ENCODE results near the gene PPP1R12A.

DNA sequence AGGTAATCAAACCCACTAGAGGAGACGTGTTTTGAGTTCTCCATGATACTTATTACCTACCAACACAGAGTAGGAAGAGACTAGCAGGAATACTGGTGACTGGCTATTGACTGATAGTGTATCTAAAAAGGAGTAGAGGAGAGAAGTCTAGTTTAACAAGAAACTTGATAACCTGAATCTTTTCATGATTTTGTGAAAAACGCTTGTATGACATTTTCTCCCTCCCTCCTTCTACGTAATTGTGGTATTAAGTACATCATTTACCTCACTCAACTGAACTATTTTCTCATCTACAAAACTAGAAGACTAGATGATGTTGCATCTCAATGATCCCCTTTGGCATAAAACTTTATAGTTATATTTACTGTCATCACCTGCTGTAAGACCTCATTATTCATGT is 107.4 kb downstream of the PPP1R12A start:
- TF ChIP-seq, protein P1, sequence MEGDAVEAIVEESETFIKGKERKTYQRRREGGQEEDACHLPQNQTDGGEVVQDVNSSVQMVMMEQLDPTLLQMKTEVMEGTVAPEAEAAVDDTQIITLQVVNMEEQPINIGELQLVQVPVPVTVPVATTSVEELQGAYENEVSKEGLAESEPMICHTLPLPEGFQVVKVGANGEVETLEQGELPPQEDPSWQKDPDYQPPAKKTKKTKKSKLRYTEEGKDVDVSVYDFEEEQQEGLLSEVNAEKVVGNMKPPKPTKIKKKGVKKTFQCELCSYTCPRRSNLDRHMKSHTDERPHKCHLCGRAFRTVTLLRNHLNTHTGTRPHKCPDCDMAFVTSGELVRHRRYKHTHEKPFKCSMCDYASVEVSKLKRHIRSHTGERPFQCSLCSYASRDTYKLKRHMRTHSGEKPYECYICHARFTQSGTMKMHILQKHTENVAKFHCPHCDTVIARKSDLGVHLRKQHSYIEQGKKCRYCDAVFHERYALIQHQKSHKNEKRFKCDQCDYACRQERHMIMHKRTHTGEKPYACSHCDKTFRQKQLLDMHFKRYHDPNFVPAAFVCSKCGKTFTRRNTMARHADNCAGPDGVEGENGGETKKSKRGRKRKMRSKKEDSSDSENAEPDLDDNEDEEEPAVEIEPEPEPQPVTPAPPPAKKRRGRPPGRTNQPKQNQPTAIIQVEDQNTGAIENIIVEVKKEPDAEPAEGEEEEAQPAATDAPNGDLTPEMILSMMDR (IDR thresholded peaks at IDR 0.05) = no peak
- no peak for TF ChIP-seq TP53 (CRISPR knock-in tag; IDR thresholded peaks at IDR 0.05)
- TF ChIP-seq GATA3 (IDR thresholded peaks at IDR 0.05; ENCODE audit: borderline replicate concordance) = no peak
- TF ChIP-seq POLR2A (IDR thresholded peaks at IDR 0.05; ENCODE audit: low read length) = no peak
- TF ChIP-seq PHF8 (IDR thresholded peaks at IDR 0.05; ENCODE audit: borderline replicate concordance, low read depth) = no peak
- no peak for TF ChIP-seq ESRRA (IDR thresholded peaks at IDR 0.05; ENCODE audit: borderline replicate concordance, low read length)
- TF ChIP-seq, protein P2, sequence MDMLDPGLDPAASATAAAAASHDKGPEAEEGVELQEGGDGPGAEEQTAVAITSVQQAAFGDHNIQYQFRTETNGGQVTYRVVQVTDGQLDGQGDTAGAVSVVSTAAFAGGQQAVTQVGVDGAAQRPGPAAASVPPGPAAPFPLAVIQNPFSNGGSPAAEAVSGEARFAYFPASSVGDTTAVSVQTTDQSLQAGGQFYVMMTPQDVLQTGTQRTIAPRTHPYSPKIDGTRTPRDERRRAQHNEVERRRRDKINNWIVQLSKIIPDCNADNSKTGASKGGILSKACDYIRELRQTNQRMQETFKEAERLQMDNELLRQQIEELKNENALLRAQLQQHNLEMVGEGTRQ (IDR thresholded peaks at IDR 0.05) = no peak
- TF ChIP-seq HDAC2 (IDR thresholded peaks at IDR 0.05) = no peak
- no peak for TF ChIP-seq CBX2 (IDR thresholded peaks at IDR 0.05; ENCODE audit: borderline replicate concordance, low read depth)
- TF ChIP-seq JUN (IDR thresholded peaks at IDR 0.05) = no peak
